ENCODE results near the gene CMPK1. TPM values are rescaled to one million over a fixed set of nuclear protein-coding genes. Genes with fewer than 3 reads are reported as not detected.

The CMPK1 gene
- total and polyA plus RNA-seq, 10 of the 15 experiments (the other 5 are each of a cell fraction or from before 2014, with no cell fraction given), result 43.7 to 159 (median 85.6) TPM

- H3K27me3 ChIP-seq (replicated peaks in 1 of 2; ENCODE audit: control insufficient read depth in 2 of 2, insufficient read depth in 2 of 2, low read length in 1 of 2), result peaks cover 1 to 5% of the 10 kb centered on the region in 2 experiments; a peak in 3 of 4 replicates
- SMC1A ChIA-PET (ENCODE audit: uncharacterized antibody, unreplicated experiment), result no interaction called here
- CTCF ChIA-PET, result no interaction called here
- ATAC-seq (no peak), DNase-seq (ENCODE audit: low read depth, low spot score) (no peak), FAIRE-seq (no peak)
- H3K4me2 ChIP-seq (ENCODE audit: control insufficient read depth, insufficient read depth), result no peak overlapping the region
- no peak overlapping the region for H3K4me3 ChIP-seq
- H2AFZ ChIP-seq (ENCODE audit: control insufficient read depth, low read depth, low read length), result no peak overlapping the region
- TF ChIP-seq NR2C1 (IDR thresholded peaks at IDR 0.05), result no peak
- TF ChIP-seq PAX5 (IDR thresholded peaks at IDR 0.05; ENCODE audit: borderline replicate concordance, low read depth, low read length), result no peak
- no peak for TF ChIP-seq ZBTB4 (CRISPR knock-in tag; IDR thresholded peaks at IDR 0.05)
- no peak for TF ChIP-seq EZH2 (IDR thresholded peaks at IDR 0.05; ENCODE audit: borderline replicate concordance, control insufficient read depth, low read depth, low read length)
- no peak for TF ChIP-seq GABPA (IDR thresholded peaks at IDR 0.05; ENCODE audit: low read depth)
- TF ChIP-seq DPF2 (IDR thresholded peaks at IDR 0.05), result no peak
- TF ChIP-seq HCFC1 (IDR thresholded peaks at IDR 0.05; ENCODE audit: low read length), result no peak
- TF ChIP-seq NFYA (IDR thresholded peaks at IDR 0.05; ENCODE audit: borderline replicate concordance, low read depth, low read length), result no peak
- no peak for TF ChIP-seq CEBPB (IDR thresholded peaks at IDR 0.05; ENCODE audit: borderline replicate concordance in 1 of 2, low read depth in 2 of 2, low read length in 2 of 2)
- no peak for TF ChIP-seq RAD51 (IDR thresholded peaks at IDR 0.05)
- no peak for TF ChIP-seq SMARCA5 (IDR thresholded peaks at IDR 0.05)
- no peak for TF ChIP-seq SREBF2 (IDR thresholded peaks at IDR 0.05; ENCODE audit: low read length)
- TF ChIP-seq TARDBP (IDR thresholded peaks at IDR 0.05; ENCODE audit: borderline replicate concordance), result no peak
- TF ChIP-seq BCL11A (IDR thresholded peaks at IDR 0.05; ENCODE audit: low read depth, low read length), result no peak
- no peak for TF ChIP-seq RELA (IDR thresholded peaks at IDR 0.05; ENCODE audit: borderline replicate concordance, partially characterized antibody)
- TF ChIP-seq NKRF (conservative IDR thresholded peaks at IDR 0.05), result no peak
- no peak for TF ChIP-seq NFIC (IDR thresholded peaks at IDR 0.05; ENCODE audit: low read depth, low read length)
- no peak for TF ChIP-seq RFX5 (IDR thresholded peaks at IDR 0.05; ENCODE audit: low read depth, low read length)
- TF ChIP-seq CBFB (IDR thresholded peaks at IDR 0.05; ENCODE audit: low read depth), result no peak
- TF ChIP-seq NBN (IDR thresholded peaks at IDR 0.05), result no peak
- intact Hi-C loops (cut with micrococcal nuclease; ENCODE audit: unreplicated experiment), result no loop called here
- H3K9ac ChIP-seq (ENCODE audit: control insufficient read depth, insufficient read depth, low read length), result no peak overlapping the region
- POLR2A ChIA-PET, result no interaction called here
- H3K27ac ChIP-seq (ENCODE audit: control insufficient read depth, insufficient read depth), result no peak overlapping the region
- H3K36me3 ChIP-seq (ENCODE audit: control insufficient read depth in 2 of 2, insufficient read depth in 2 of 2, low read length in 1 of 2), result no peaks in the 10 kb centered on the region
- in situ Hi-C loops (cut with MboI), result no loop called here
- H3K79me2 ChIP-seq (ENCODE audit: control insufficient read depth, insufficient read depth, low read length), result no peaks in the 10 kb centered on the region
- no peaks in the 10 kb centered on the region for H4K20me1 ChIP-seq (ENCODE audit: control insufficient read depth, insufficient read depth)
- RAD21 ChIA-PET (ENCODE audit: unreplicated experiment), result no interaction called here
- peaks cover 5% of the 10 kb centered on the region; the same call in 1 of the 2 replicates for H3K4me1 ChIP-seq (ENCODE audit: control insufficient read depth, insufficient read depth, low read length)
- H3K9me3 ChIP-seq (replicated peaks; ENCODE audit: control insufficient read depth, insufficient read depth, low read length), result no peaks in the 10 kb centered on the region
- 5% methylated on average over 2 of the region's 2 CpGs for whole genome bisulfite sequencing (ENCODE audit: insufficient coverage, insufficient replicate concordance, low lambda C conversion rate, missing lambda C conversion rate)
- BruUV-seq (replicated peaks), result no TSS peak
Observed at GRCh38 chr1:47411436-47411835, 77.8 kb downstream of the CMPK1 start.
